ENCODE data around the gene STK39. TPM values are rescaled to one million over a fixed set of nuclear protein-coding genes. Genes with fewer than 3 reads are reported as not detected.

The STK39 gene
- total RNA-seq, 4 donors from 2014 or later = 35.3 to 58.0 (median 47.0) TPM

GRCh38 chr2:167987026-167987425 lies 260.4 kb downstream of the STK39 start:
- no peak for ATAC-seq
- TF ChIP-seq POLR2A (IDR thresholded peaks at IDR 0.05) = no peak
- no peak for TF ChIP-seq EP300 (IDR thresholded peaks at IDR 0.05)
- TF ChIP-seq POLR2AphosphoS5 (IDR thresholded peaks at IDR 0.05) = no peak
- no peak for TF ChIP-seq CTCF (IDR thresholded peaks at IDR 0.05)
- Histone ChIP-seq H3K4me1 (no peaks in the 10 kb centered on the region), H3K4me3 (no peak overlapping the region), H3K9me3 (no peaks in the 10 kb centered on the region), H3K36me3 (peaks cover 0 to 7% of the 10 kb centered on the region in 2 donors), H3K27ac (no peak overlapping the region), H3K27me3 (no peaks in the 10 kb centered on the region)
- 82 to 91% methylated on average over 4 to 6 of the region's 6 CpGs for WGBS, 2 donors (ENCODE audit: low coverage in 1 of 2)

GRCh38 chr2:167986223-167986622 lies 261.2 kb downstream of the STK39 start:
- 19 to 49% methylated on average over 2 of the region's 2 CpGs for WGBS, 2 donors (ENCODE audit: low coverage in 1 of 2)
- Histone ChIP-seq H3K4me3 (no peak overlapping the region), H3K27me3 (no peaks in the 10 kb centered on the region), H3K27ac (no peak overlapping the region), H3K4me1 (no peaks in the 10 kb centered on the region), H3K9me3 (no peaks in the 10 kb centered on the region), H3K36me3 (peaks cover 0 to 7% of the 10 kb centered on the region in 2 donors)
- TF ChIP-seq POLR2A (IDR thresholded peaks at IDR 0.05) (no peak), CTCF (IDR thresholded peaks at IDR 0.05) (no peak), POLR2AphosphoS5 (IDR thresholded peaks at IDR 0.05) (no peak), EP300 (IDR thresholded peaks at IDR 0.05) (no peak)
- no peak for ATAC-seq

GRCh38 chr2:167981945-167982344 lies 265.4 kb downstream of the STK39 start:
- Histone ChIP-seq H3K9me3 (no peaks in the 10 kb centered on the region), H3K27ac (no peak overlapping the region), H3K36me3 (peaks cover 0 to 14% of the 10 kb centered on the region in 2 donors), H3K27me3 (no peaks in the 10 kb centered on the region), H3K4me3 (no peak overlapping the region), H3K4me1 (no peaks in the 10 kb centered on the region)
- 91 to 93% methylated on average over 5 of the region's 5 CpGs for WGBS, 2 donors (ENCODE audit: low coverage in 1 of 2)
- TF ChIP-seq POLR2AphosphoS5 (IDR thresholded peaks at IDR 0.05) (no peak), CTCF (IDR thresholded peaks at IDR 0.05) (no peak), POLR2A (IDR thresholded peaks at IDR 0.05) (no peak), EP300 (IDR thresholded peaks at IDR 0.05) (no peak)
- no peak for ATAC-seq

- 59 to 80% methylated on average over 2 to 4 of the region's 4 CpGs for WGBS, 2 donors (ENCODE audit: low coverage in 1 of 2)
- Histone ChIP-seq H3K27ac (no peak overlapping the region), H3K9me3 (no peaks in the 10 kb centered on the region), H3K27me3 (no peaks in the 10 kb centered on the region), H3K4me1 (no peaks in the 10 kb centered on the region), H3K4me3 (no peak overlapping the region), H3K36me3 (peaks cover 0 to 14% of the 10 kb centered on the region in 2 donors)
- no peak for ATAC-seq
- TF ChIP-seq CTCF (IDR thresholded peaks at IDR 0.05) = no peak
- no peak for TF ChIP-seq EP300 (IDR thresholded peaks at IDR 0.05)
- no peak for TF ChIP-seq POLR2A (IDR thresholded peaks at IDR 0.05)
- no peak for TF ChIP-seq POLR2AphosphoS5 (IDR thresholded peaks at IDR 0.05)
These were observed 267.0 kb downstream of the STK39 start for GRCh38 chr2:167980439-167980838.

GRCh38 chr2:167972746-167973145 lies 274.6 kb downstream of the STK39 start:
- no peak for ATAC-seq
- Histone ChIP-seq H3K9me3 (no peaks in the 10 kb centered on the region), H3K27ac (no peak overlapping the region), H3K36me3 (no peaks in the 10 kb centered on the region), H3K27me3 (no peaks in the 10 kb centered on the region), H3K4me3 (no peak overlapping the region), H3K4me1 (peaks cover 0 to 27% (median 2%) of the 10 kb centered on the region in 3 donors)
- TF ChIP-seq POLR2A (IDR thresholded peaks at IDR 0.05) (no peak), POLR2AphosphoS5 (IDR thresholded peaks at IDR 0.05) (no peak), CTCF (IDR thresholded peaks at IDR 0.05) (no peak), EP300 (IDR thresholded peaks at IDR 0.05) (no peak)
